Neural crest cell (in vitro differentiated cells): ENCODE results near the gene GLIS1. TPM values are rescaled to one million over a fixed set of nuclear protein-coding genes. Genes with fewer than 3 reads are reported as not detected.

Source experiments
- DNase-seq: peaks from one replicate; pipeline ENCODE4 v3.0.0; 2021; ENCODE audit warnings: low read depth, mixed read lengths, low spot score
- H3K27ac Mint-ChIP-seq: one replicate; pipeline ENCODE4 v1.8.0; 2021; ENCODE audit warnings: mild to moderate bottlenecking, mixed read lengths; ENCODE audit not compliant: unreplicated experiment
- H3K27me3 Mint-ChIP-seq: 2 replicates; pipeline ENCODE4 v1.8.0; 2021; ENCODE audit warnings: low read depth, mild to moderate bottlenecking, mixed read lengths
- H3K36me3 Mint-ChIP-seq: 2 replicates; pipeline ENCODE4 v1.8.0; 2021; ENCODE audit warnings: low read depth, mild to moderate bottlenecking, mixed read lengths
- H3K4me1 Mint-ChIP-seq: 2 replicates; pipeline ENCODE4 v1.8.0; 2021; ENCODE audit warnings: mixed read lengths
- H3K4me3 Mint-ChIP-seq: one replicate; pipeline ENCODE4 v1.8.0; 2021; ENCODE audit warnings: mild to moderate bottlenecking, mixed read lengths
- H3K9me3 Mint-ChIP-seq: 2 replicates; pipeline ENCODE4 v1.8.0; 2021; ENCODE audit warnings: mixed read lengths
- total RNA-seq: library from RNA; stranded (reverse); gene quantifications from 2 replicates; pipeline ENCODE4 v1.2.1, GENCODE V29; 2021
- TF ChIP-seq, protein P1 (sequence below): fragments of 200-600 bp; sonication (generic); conservative IDR thresholded peaks from 2 replicates; pipeline ENCODE4 v1.5.0; 2021; ENCODE audit warnings: antibody characterized with exemption, mild to moderate bottlenecking

The GLIS1 gene
- total RNA-seq, 1 donor from 2014 or later, result not detected

DNA sequence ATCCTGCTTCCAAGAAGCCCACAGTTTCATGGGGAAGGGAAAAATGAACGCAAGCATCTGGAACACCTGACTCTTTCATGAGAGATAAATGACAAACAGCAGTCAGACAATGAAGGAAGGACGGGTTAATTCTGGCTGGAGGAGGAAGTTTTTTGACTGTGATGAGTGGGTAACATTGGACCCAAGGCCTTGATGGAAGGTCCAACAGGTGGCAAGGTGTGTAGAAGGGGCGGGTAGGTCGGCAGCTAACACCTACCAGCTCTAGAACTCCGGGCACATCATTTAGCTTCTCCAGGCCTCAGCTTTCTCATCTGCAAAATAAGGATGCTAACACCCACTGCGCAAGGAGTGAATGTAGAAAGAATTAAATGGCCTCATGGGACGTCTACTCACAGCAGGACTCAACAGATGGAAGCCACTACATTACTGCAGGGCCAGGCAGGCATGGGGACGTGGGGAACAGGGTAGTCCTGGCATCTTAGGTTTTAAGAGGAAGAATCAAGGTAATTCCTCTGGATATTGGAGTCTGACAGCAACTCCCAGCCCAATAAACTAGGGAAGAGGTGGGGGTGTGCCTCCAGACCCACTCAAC, 12.9 kb downstream of the GLIS1 start:
- H3K9me3 Mint-ChIP-seq, result no peaks in the 10 kb centered on the region
- H3K27ac Mint-ChIP-seq, result no peak overlapping the region
- no peaks in the 10 kb centered on the region for H3K36me3 Mint-ChIP-seq
- H3K27me3 Mint-ChIP-seq, result peaks cover 15% of the 10 kb centered on the region
- TF ChIP-seq, protein P1, sequence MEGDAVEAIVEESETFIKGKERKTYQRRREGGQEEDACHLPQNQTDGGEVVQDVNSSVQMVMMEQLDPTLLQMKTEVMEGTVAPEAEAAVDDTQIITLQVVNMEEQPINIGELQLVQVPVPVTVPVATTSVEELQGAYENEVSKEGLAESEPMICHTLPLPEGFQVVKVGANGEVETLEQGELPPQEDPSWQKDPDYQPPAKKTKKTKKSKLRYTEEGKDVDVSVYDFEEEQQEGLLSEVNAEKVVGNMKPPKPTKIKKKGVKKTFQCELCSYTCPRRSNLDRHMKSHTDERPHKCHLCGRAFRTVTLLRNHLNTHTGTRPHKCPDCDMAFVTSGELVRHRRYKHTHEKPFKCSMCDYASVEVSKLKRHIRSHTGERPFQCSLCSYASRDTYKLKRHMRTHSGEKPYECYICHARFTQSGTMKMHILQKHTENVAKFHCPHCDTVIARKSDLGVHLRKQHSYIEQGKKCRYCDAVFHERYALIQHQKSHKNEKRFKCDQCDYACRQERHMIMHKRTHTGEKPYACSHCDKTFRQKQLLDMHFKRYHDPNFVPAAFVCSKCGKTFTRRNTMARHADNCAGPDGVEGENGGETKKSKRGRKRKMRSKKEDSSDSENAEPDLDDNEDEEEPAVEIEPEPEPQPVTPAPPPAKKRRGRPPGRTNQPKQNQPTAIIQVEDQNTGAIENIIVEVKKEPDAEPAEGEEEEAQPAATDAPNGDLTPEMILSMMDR, result no peak
- no peak overlapping the region for H3K4me3 Mint-ChIP-seq
- no peaks in the 10 kb centered on the region for H3K4me1 Mint-ChIP-seq
- DNase-seq, result no peak

DNA sequence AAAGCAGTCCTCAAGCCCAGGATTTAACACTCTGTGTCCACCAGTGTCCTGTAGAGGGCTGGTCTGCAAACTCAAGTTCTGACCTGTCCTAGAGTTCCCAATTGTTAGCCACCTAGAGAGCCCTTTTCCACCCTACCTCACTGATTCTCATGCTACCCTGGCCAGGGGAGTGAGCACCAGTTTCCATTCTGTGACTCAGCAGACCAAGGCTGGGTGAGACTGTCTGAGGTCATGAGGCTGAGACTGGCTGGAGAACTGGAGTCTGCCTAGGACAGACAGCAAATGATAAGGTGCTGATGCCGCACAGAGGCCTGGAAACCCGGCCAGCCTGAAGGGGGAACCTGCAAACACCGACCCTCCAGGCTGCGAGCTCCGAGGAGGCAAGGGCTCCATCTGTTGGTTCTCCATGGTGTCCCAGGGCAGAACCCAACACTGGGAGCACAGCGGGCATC, 13.7 kb downstream of the GLIS1 start:
- no peak for DNase-seq
- no peak overlapping the region for H3K27ac Mint-ChIP-seq
- TF ChIP-seq, protein P1, result no peak
- no peaks in the 10 kb centered on the region for H3K9me3 Mint-ChIP-seq
- H3K4me1 Mint-ChIP-seq, result no peaks in the 10 kb centered on the region
- no peak overlapping the region for H3K4me3 Mint-ChIP-seq
- H3K36me3 Mint-ChIP-seq, result no peaks in the 10 kb centered on the region
- H3K27me3 Mint-ChIP-seq, result peaks cover 10% of the 10 kb centered on the region

DNA sequence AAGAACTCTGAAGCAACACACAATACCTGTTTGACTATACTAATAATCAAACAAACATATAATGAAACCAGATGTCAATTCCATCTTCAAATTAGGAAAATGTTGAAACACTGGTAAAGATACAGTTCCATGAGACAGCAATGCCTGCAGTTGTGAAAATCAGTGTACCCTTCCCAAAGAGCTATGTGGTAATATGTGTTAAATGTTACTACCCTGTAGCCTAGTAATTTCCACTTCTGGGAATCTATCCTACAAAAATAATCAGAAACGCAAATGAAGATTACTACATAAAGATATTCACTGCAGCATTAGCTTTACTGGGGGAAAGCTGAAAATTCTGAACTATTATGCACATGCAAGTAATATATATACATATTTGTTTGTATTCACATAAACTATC, 16.9 kb downstream of the GLIS1 start:
- no peaks in the 10 kb centered on the region for H3K4me1 Mint-ChIP-seq
- H3K27me3 Mint-ChIP-seq, result peaks cover 20% of the 10 kb centered on the region
- no peak for DNase-seq
- no peaks in the 10 kb centered on the region for H3K36me3 Mint-ChIP-seq
- H3K4me3 Mint-ChIP-seq, result no peak overlapping the region
- H3K9me3 Mint-ChIP-seq, result no peaks in the 10 kb centered on the region
- TF ChIP-seq, protein P1, result no peak
- H3K27ac Mint-ChIP-seq, result no peak overlapping the region

DNA sequence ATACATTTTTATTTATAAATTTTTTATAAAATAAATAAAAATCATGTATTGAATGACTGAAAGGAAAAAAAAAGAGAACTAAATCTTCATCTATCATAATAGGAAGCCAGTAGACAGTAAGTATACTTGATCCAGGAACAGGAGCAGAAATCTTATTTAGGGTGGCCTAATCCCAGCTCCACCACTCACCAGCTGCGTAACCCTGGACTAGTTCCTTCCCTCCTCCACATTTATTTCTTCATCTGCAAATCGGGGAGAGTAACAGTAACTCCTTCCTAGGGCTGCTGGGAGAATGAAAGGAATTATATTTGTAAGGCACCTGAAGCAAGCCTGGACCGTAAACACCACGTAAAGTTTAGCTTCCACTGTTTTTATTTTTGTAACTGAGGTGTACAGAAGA, 17.9 kb downstream of the GLIS1 start:
- TF ChIP-seq, protein P1, result no peak
- Mint-ChIP-seq H3K27ac (no peak overlapping the region), H3K4me3 (no peak overlapping the region), H3K9me3 (no peaks in the 10 kb centered on the region), H3K36me3 (no peaks in the 10 kb centered on the region), H3K27me3 (peaks cover 20% of the 10 kb centered on the region), H3K4me1 (no peaks in the 10 kb centered on the region)
- DNase-seq, result no peak

DNA sequence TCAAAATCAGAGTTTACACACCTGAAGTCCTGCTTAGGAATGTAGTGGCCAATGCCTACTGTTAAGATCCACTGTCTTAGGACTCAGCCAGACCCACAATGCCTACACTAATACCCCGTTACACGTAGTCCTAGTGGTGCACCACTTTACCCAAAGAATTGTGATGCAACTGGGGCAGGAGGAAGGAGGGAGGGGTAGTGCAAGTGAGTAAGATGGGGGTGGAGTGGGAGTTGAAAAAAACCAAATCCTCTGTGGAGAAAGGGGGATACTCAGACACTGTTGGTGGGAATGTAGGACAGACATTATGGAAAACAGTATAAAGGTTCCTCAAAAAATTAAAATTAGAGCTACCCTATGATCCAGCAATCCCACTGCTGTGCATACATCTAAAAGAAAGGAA, 19.5 kb downstream of the GLIS1 start:
- no peaks in the 10 kb centered on the region for H3K9me3 Mint-ChIP-seq
- TF ChIP-seq, protein P1, result no peak
- H3K27ac Mint-ChIP-seq, result no peak overlapping the region
- peaks cover 13% of the 10 kb centered on the region for H3K27me3 Mint-ChIP-seq
- DNase-seq, result no peak
- no peaks in the 10 kb centered on the region for H3K36me3 Mint-ChIP-seq
- no peak overlapping the region for H3K4me3 Mint-ChIP-seq
- H3K4me1 Mint-ChIP-seq, result no peaks in the 10 kb centered on the region
